Umbilical cord (tissue), 2 donors: ENCODE data around the gene CAGE1. TPM values are rescaled to one million over a fixed set of nuclear protein-coding genes. Genes with fewer than 3 reads are reported as not detected.

Experiments
- DNase-seq: peaks from one replicate; pipeline ENCODE4 v3.0.0-alpha.2; 2015; ENCODE audit warnings: low spot score
- total RNA-seq: library from RNA; depleted of rRNA; stranded (reverse); fragments of >200 nt; gene quantifications from one replicate; pipeline ENCODE4 v1.2.3, GENCODE V29; 2014; ENCODE audit warnings: low replicate concordance; ENCODE audit not compliant: insufficient read depth

CAGE1 gene
- total RNA-seq, 1 donor from 2014 or later = 2.6 TPM

GRCh38 chr6:7311917-7312615 lies 77.5 kb downstream of the CAGE1 start:
- DNase-seq = peak; percentile 73

GRCh38 chr6:7311176-7311575 lies 78.4 kb downstream of the CAGE1 start:
- peak; percentile 74 for DNase-seq

GRCh38 chr6:7309050-7309449 lies 80.5 kb downstream of the CAGE1 start:
- DNase-seq = no peak

- DNase-seq = no peak
These were observed 82.0 kb downstream of the CAGE1 start for GRCh38 chr6:7307533-7307932.

GRCh38 chr6:7304821-7305220 lies 84.7 kb downstream of the CAGE1 start:
- no peak for DNase-seq

- no peak for DNase-seq
These were observed 87.8 kb downstream of the CAGE1 start for GRCh38 chr6:7301702-7302101.

GRCh38 chr6:7300926-7301325 lies 88.6 kb downstream of the CAGE1 start:
- DNase-seq = no peak

- no peak for DNase-seq
These were observed 91.4 kb downstream of the CAGE1 start for GRCh38 chr6:7298113-7298512.

- no peak for DNase-seq
These were observed 92.9 kb downstream of the CAGE1 start for GRCh38 chr6:7296602-7297001.

GRCh38 chr6:7295916-7296315 lies 93.6 kb downstream of the CAGE1 start:
- no peak for DNase-seq

GRCh38 chr6:7292596-7293255 lies 96.8 kb downstream of the CAGE1 start:
- DNase-seq = no peak

GRCh38 chr6:7290079-7290478 lies 99.5 kb downstream of the CAGE1 start:
- DNase-seq = no peak

- DNase-seq = no peak
These were observed 104.1 kb downstream of the CAGE1 start for GRCh38 chr6:7285416-7285815.

GRCh38 chr6:7283676-7284075 lies 105.9 kb downstream of the CAGE1 start:
- no peak for DNase-seq

- no peak for DNase-seq
These were observed 107.2 kb downstream of the CAGE1 start for GRCh38 chr6:7282097-7282906.

Other genes with a start within 250 kb of the CAGE1 start
- 62.4 TPM for gene SSR1, start 76.5 kb downstream of the CAGE1 start, total RNA-seq
- 11.3 TPM for gene RIOK1, start 66 bp upstream of the CAGE1 start, total RNA-seq
- 74.9 TPM for gene DSP, start 151.9 kb upstream of the CAGE1 start, total RNA-seq
- 16.9 TPM for gene SNRNP48, start 200.5 kb upstream of the CAGE1 start, total RNA-seq